GM12878 (cell line): ENCODE measurements around the gene EFHC1. TPM values are rescaled to one million over a fixed set of nuclear protein-coding genes. Genes with fewer than 3 reads are reported as not detected.

Experiments used
- ATAC-seq: fragments of 200-7000 bp; cut with Tn5 transposase; 3 replicates; pipeline ENCODE4 v1.9.1; 2020; ENCODE audit warnings: mild to moderate bottlenecking, moderate library complexity
- BruUV-seq: library from RNA; stranded (reverse); fragments of 400-500 nt; replicated peaks from 2 replicates; lab custom pipeline; 2021; lab: Mats Ljungman, UMichigan
- CTCF ChIA-PET: fragments of 300-600 bp; sonication (Branson Sonifier 250); formaldehyde crosslinking; extraction: SDS; loops from one replicate; lab custom pipeline; 2021; ENCODE audit warnings: inconsistent platforms; lab: Yijun Ruan, JAX
- POLR2A ChIA-PET: fragments of 350-600 bp; formaldehyde crosslinking; extraction: SDS; loops from one replicate; lab custom pipeline; 2021; ENCODE audit warnings: inconsistent platforms; lab: Charles Lee
- RAD21 ChIA-PET: fragments of 300-600 bp; sonication (Branson Sonifier 250); formaldehyde crosslinking; loops from one replicate; lab custom pipeline; 2023; ENCODE audit warnings: antibody characterized with exemption; ENCODE audit not compliant: unreplicated experiment; lab: Charles Lee
- SMC1A ChIA-PET: fragments of 300-600 bp; sonication (Branson Sonifier 250); formaldehyde crosslinking; loops from one replicate; lab custom pipeline; 2023; ENCODE audit not compliant: unreplicated experiment, uncharacterized antibody; lab: Charles Lee
- DNase-seq: peaks from one replicate; pipeline ENCODE4 v3.0.0-alpha.2; 2011; ENCODE audit warnings: low read depth, low spot score
- FAIRE-seq: peaks from 3 replicates; lab custom pipeline; 2011; peaks lifted over from hg19 to GRCh38; lab: Jason Lieb, UNC
- H2AFZ ChIP-seq: 2 replicates; pipeline ENCODE4 v1.6.0; 2011; ENCODE audit warnings: low read depth, low read length, control low read depth; ENCODE audit not compliant: control insufficient read depth
- H3K27ac ChIP-seq: 2 replicates; pipeline ENCODE4 v1.5.1; 2011; ENCODE audit warnings: control low read depth; ENCODE audit not compliant: control insufficient read depth, insufficient read depth
- H3K27me3 ChIP-seq, 2 experiments: replicated peaks in 1 of 2; 2 replicates each; pipeline versions ENCODE4 v1.6.0 to v1.6.1; 2011; ENCODE audit warnings: low read length in 1 of 2; ENCODE audit not compliant: control insufficient read depth in 2 of 2, insufficient read depth in 2 of 2
- H3K36me3 ChIP-seq, 2 experiments: 2 replicates each; pipeline ENCODE4 v1.5.1; 2011; ENCODE audit warnings: low read length in 1 of 2; ENCODE audit not compliant: control insufficient read depth in 2 of 2, insufficient read depth in 2 of 2
- H3K4me1 ChIP-seq: 2 replicates; pipeline ENCODE4 v1.6.1; 2011; ENCODE audit warnings: mild to moderate bottlenecking, low read length, moderate library complexity, mixed read lengths; ENCODE audit not compliant: control insufficient read depth, insufficient read depth
- H3K4me2 ChIP-seq: 2 replicates; pipeline ENCODE4 v1.6.0; 2011; ENCODE audit warnings: control low read depth; ENCODE audit not compliant: control insufficient read depth, insufficient read depth
- H3K4me3 ChIP-seq: fragments of 200-600 bp; sonication (generic); 2 replicates; pipeline ENCODE4 v1.5.1; 2016
- H3K79me2 ChIP-seq: 2 replicates; pipeline ENCODE4 v1.6.0; 2011; ENCODE audit warnings: low read length; ENCODE audit not compliant: control insufficient read depth, insufficient read depth
- H3K9ac ChIP-seq: 2 replicates; pipeline ENCODE4 v1.8.0; 2011; ENCODE audit warnings: low read length, control low read depth, mixed read lengths; ENCODE audit not compliant: control insufficient read depth, insufficient read depth
- H3K9me3 ChIP-seq: replicated peaks from 3 replicates; pipeline ENCODE4 v1.5.1; 2011; ENCODE audit warnings: mild to moderate bottlenecking, low read length; ENCODE audit not compliant: control insufficient read depth, insufficient read depth
- H4K20me1 ChIP-seq: 2 replicates; pipeline ENCODE4 v1.6.0; 2011; ENCODE audit not compliant: control insufficient read depth, insufficient read depth
- RUNX3 ChIP-seq: IDR thresholded peaks from 2 replicates; pipeline ENCODE4 v1.6.1; 2012; ENCODE audit warnings: low read length, inconsistent platforms
- WGBS: methylation state at CpG from one replicate; pipeline ENCODE4 v1.1.6; 2016; ENCODE audit warnings: low lambda C conversion rate; ENCODE audit not compliant: insufficient replicate concordance, insufficient coverage; ENCODE audit errors: missing lambda C conversion rate; 5-methylcytosine and 5-hydroxymethylcytosine counted together
- in situ Hi-C: fragments of 300-500 bp; cut with MboI; formaldehyde crosslinking; loops from 9 replicates; pipeline ENCODE4 v1.14.3; 2018; ENCODE audit warnings: mixed read lengths
- intact Hi-C: fragments of 100-400 bp; cut with micrococcal nuclease; formaldehyde crosslinking; loops from one replicate; pipeline ENCODE4 v1.14.2; 2022; ENCODE audit not compliant: unreplicated experiment
- polyA plus RNA-seq, 11 experiments: library from polyadenylated mRNA; depleted of rRNA in 4 of 11; unstranded in 6 of 11; stranded (reverse) in 5 of 11; fragments of >200 nt; fragmentation: Nextera tagmentation in 4 of 11; fragmentation: Illumina TruSeq in 1 of 11; extraction: Ambion mirVana in 4 of 11; extraction: Trizol in 1 of 11; gene quantifications; 1 replicate in 1 of 11; 2 replicates in 10 of 11; pipeline versions ENCODE4 v1.2.1 to v1.2.3, GENCODE V29; 2011 to 2016; ENCODE audit warnings: inconsistent platforms in 2 of 11, missing spikeins in 2 of 11, low read depth in 1 of 11
- total RNA-seq, 4 experiments: library from RNA; depleted of rRNA in 3 of 4; stranded (reverse); fragments of >200 nt in 3 of 4; fragmentation: Illumina TruSeq in 1 of 4; extraction: Trizol in 1 of 4; gene quantifications; 2 replicates each; pipeline versions ENCODE4 v1.2.1 to v1.2.3, GENCODE V29; 2013 to 2021
- TF ChIP-seq, protein P1 (sequence below): fragments of 450-650 bp; IDR thresholded peaks from 2 replicates; pipeline ENCODE4 v1.6.1; 2016; ENCODE audit warnings: mild to moderate bottlenecking
- TF ChIP-seq, protein P2 (sequence below): IDR thresholded peaks from 2 replicates; pipeline ENCODE4 v1.6.1; 2012; ENCODE audit warnings: mild to moderate bottlenecking, low read depth, low read length

Gene EFHC1
- total and polyA plus RNA-seq, 10 of the 15 experiments (the other 5 are each of a cell fraction or from before 2014, with no cell fraction given) = 5.5 to 14.5 (median 8.8) TPM

DNA sequence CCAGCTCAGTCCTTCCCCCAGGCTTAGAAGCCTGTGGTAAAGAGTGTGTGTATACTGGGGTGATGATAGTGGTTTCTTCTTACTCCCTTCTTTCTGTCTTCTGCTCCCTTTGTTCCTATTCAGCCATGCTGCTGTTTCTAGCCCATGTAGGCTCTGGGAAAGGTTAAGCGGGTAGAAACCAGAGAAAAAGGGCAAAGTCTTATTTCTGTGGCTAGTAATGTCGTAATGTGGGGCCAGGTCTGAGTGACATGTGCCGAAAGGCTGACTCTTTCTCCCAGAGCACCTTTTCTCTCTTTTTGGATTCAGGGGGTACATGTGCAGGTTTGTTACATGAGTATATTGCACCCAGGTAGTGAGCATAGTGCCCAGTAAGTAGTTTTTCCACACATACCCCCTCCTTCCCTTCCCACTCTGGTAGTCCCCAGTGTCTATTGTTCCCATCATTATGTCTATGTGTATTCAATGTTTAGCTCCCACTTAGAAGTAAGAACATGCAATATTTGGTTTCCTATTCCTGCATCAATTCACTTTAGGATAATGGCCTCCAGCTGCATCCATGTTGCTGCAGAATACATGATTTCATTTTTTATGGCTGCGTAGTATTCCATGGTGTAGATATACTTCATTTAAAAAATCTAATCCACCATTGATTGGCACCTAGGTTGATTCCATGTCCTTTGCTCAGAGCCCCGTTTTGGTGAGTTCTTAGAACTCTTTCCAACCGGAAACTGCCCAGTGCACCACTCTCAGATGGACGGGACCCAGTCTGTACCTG lies 74.3 kb downstream of the EFHC1 start:
- ChIA-PET SMC1A (interaction anchor here (0.7 to 14.8 kb wide), 12 partner anchors 11 to 206 kb away, joined by 3 to 249 read pairs (median 4); partner anchors contain the start of gene EFHC1), RAD21 (interaction anchor here (0.5 to 11.6 kb wide), 17 partner anchors 27 to 209 kb away, joined by 3 to 124 read pairs (median 4); partner anchors contain the start of genes EFHC1 and MCM3), CTCF (interaction anchor here (0.6 to 10.3 kb wide), 12 partner anchors 41 to 209 kb away, joined by 3 to 83 read pairs (median 4); partner anchors contain the start of gene EFHC1), POLR2A (interaction anchor here (1.0 to 5.8 kb wide), 5 partner anchors 74 to 168 kb away, joined by 3 to 35 read pairs (median 4); partner anchors contain the start of gene EFHC1)
- DNase-seq (no peak), FAIRE-seq (no peak), ATAC-seq (no peak)
- in situ Hi-C loops = loop anchor here (5.0 kb wide), 3 partner anchors 77 to 192 kb away; no protein-coding TSS in a partner anchor
- BruUV-seq = no TSS peak
- Histone ChIP-seq H2AFZ (no peak overlapping the region), H3K9me3 (no peaks in the 10 kb centered on the region; the same call in 1 of the 3 replicates), H3K79me2 (no peaks in the 10 kb centered on the region), H3K4me3 (no peak overlapping the region), H3K27me3 (no peaks in the 10 kb centered on the region), H3K9ac (0 out of 2 replicates have a peak overlapping the region, but pooled peaks have one; percentile 35), H3K36me3 (no peaks in the 10 kb centered on the region), H3K27ac (peak overlapping the region; percentile 78), H4K20me1 (no peaks in the 10 kb centered on the region), H3K4me1 (peaks cover 84% of the 10 kb centered on the region), H3K4me2 (peak overlapping the region; percentile 46)
- intact Hi-C loops = loop anchor here (5.0 kb wide), 2 partner anchors 103 to 212 kb away; partner anchors contain the start of gene MCM3
- 98% methylated on average over 7 of the region's 7 CpGs for WGBS
- TF ChIP-seq RUNX3 = 0 out of 2 replicates have a peak, but pooled peaks have one; percentile 9
- TF ChIP-seq, protein P1, sequence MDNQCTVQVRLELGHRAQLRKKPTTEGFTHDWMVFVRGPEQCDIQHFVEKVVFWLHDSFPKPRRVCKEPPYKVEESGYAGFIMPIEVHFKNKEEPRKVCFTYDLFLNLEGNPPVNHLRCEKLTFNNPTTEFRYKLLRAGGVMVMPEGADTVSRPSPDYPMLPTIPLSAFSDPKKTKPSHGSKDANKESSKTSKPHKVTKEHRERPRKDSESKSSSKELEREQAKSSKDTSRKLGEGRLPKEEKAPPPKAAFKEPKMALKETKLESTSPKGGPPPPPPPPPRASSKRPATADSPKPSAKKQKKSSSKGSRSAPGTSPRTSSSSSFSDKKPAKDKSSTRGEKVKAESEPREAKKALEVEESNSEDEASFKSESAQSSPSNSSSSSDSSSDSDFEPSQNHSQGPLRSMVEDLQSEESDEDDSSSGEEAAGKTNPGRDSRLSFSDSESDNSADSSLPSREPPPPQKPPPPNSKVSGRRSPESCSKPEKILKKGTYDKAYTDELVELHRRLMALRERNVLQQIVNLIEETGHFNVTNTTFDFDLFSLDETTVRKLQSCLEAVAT = no peak
- TF ChIP-seq, protein P2, sequence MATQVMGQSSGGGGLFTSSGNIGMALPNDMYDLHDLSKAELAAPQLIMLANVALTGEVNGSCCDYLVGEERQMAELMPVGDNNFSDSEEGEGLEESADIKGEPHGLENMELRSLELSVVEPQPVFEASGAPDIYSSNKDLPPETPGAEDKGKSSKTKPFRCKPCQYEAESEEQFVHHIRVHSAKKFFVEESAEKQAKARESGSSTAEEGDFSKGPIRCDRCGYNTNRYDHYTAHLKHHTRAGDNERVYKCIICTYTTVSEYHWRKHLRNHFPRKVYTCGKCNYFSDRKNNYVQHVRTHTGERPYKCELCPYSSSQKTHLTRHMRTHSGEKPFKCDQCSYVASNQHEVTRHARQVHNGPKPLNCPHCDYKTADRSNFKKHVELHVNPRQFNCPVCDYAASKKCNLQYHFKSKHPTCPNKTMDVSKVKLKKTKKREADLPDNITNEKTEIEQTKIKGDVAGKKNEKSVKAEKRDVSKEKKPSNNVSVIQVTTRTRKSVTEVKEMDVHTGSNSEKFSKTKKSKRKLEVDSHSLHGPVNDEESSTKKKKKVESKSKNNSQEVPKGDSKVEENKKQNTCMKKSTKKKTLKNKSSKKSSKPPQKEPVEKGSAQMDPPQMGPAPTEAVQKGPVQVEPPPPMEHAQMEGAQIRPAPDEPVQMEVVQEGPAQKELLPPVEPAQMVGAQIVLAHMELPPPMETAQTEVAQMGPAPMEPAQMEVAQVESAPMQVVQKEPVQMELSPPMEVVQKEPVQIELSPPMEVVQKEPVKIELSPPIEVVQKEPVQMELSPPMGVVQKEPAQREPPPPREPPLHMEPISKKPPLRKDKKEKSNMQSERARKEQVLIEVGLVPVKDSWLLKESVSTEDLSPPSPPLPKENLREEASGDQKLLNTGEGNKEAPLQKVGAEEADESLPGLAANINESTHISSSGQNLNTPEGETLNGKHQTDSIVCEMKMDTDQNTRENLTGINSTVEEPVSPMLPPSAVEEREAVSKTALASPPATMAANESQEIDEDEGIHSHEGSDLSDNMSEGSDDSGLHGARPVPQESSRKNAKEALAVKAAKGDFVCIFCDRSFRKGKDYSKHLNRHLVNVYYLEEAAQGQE = no peak
